RCC 7860 (cell line): ENCODE data around the gene HOXD12.

Experiments used
- DNase-seq: peaks from one replicate; pipeline ENCODE4 v3.0.0-alpha.2; 2015; ENCODE audit warnings: low spot score
- FAIRE-seq: peaks from 2 replicates; lab custom pipeline; 2012; peaks lifted over from hg19 to GRCh38; lab: Jason Lieb, UNC

The HOXD12 gene

DNA sequence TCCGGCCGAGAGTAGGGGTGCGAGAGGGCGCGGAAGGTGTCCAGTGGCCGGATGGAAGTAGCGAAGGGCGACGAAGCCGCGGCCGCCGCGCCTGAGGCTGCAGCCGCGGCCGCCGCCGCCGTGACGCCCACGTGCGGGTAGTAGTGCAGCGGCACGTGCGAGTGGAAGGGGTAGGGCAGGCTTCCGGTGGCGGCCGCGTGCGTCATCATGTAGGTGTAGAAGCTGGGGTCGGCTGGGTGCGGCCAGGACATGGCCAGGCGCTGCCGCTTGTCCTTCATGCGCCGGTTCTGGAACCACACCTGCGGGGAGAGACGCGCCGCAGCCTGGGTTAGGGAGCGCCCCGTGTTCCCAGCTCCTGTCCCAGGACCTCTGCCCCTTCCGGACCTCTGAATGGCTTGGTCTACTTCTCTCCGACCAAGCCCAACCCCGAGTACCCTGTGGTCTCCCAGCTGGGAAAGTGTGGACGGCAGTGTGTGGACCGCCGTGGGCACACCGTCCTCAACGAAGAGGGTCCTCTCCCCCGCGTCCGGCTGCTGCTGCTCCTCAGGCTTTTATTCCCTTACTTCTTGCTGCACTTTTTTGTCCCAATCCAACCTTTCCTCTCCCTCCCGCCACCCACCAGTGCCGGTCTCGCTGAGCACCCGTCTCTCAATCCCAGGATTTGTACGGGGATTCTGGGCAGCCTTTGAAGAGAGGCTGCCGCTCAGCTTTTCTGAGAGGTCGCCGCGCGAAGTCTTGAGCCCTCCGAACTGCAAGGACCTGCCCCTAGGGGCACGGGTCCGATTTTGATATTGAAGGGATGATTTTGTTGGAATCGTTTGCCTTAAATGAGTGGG, 18.8 kb upstream of the HOXD12 start:
- DNase-seq (no peak), FAIRE-seq (no peak)

- no peak for DNase-seq
- FAIRE-seq, result no peak
These were observed 18.2 kb upstream of the HOXD12 start for GRCh38 chr2:176081376-176081836.

GRCh38 chr2:176081837-176082524, 17.6 kb upstream of the HOXD12 start:
- FAIRE-seq, result no peak
- no peak for DNase-seq

DNA sequence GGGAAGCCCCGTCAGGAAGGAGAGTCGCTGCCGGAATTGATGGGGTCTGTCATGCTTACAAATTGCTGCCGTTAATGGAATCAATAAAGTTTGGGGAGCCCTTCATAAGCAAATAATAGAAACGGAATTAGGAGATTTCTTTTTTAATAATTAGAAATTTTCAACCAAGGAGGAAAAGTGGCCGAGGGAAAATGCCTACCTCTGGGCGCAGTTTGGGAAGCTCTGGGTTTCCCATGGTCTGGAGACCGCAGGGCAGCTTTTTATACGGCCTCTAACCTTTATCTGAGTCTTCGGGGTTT, 17.1 kb upstream of the HOXD12 start:
- DNase-seq (no peak), FAIRE-seq (no peak)

DNA sequence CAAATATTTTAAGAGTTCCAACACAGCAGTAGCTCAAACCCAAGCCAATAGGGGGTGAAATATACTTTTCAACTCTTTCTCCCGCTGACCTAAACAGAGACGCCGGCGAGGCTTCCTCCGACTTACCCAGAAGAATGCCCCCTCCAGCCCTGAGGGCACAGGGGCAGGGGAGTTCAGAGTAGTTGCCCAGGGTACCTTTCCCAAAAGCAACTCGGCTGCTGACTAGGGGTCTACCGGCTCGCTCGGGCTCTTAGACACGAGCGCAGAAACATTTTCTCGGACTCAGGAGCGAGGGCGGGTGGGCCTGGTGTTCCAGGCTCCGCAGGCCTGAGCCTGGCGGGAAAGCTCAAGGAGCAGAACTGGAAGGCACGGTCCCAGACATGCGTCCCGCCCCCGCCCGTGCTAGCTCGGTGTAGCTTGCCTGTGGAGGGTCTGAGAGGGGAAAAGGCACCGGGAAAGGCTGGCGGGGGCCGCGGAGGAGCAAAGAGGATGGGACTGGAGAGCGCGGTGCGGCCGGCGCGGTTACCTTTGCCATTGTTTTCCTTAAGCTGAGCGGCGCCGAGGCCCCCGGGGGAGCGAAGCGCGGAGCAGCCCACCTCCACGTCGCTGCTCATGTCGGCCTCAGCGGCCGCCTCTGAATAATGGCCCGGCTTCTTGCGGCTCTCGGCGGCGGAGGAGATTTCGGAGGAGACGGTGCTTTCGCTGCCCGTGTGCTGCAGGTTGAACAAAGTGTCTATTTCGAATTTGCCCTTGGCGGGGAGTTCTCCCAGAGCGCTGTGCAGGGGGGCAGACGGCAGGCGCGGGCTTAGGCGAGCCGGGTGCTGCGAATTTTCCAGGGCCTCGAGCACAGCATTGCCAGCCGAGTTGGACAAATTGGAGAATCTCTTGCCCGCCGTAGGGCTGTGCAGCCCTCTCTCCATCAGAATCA, 16.5 kb upstream of the HOXD12 start:
- no peak for FAIRE-seq
- no peak for DNase-seq

- DNase-seq, result no peak
- FAIRE-seq, result no peak
These were observed 15.8 kb upstream of the HOXD12 start, which contains the start of gene EVX2 for GRCh38 chr2:176083796-176084261. Gene EVX2, minus strand, starts transcription at chr2:176083962. Its CDS starts 186 bp downstream, at chr2:176083776.

DNA sequence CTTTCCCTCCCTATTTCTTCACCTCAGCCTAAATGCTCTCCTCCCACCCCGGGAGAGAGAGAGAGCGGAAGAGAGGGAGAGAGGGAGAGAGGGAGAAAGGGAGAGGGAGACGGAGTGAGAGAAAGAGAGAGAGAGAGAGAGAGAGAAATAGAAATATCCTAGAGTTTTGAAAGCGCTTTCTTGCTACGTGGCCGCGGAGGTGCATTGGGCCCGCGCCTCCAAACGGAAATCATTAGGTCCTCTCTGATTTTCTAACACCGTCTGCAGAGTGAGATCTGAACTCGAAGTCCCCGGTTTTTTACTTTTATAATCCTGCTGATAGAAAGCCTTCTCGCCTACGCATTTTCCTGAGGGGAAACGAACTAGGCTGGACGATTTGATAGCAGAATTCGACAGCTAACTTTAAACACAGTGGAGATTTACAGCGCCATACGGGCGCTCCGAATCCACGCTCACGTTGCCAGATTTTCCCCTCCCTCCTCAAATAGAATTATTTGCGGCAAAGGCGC, 14.9 kb upstream of the HOXD12 start:
- no peak for FAIRE-seq

GRCh38 chr2:176085120-176085788, 14.3 kb upstream of the HOXD12 start:
- DNase-seq, result no peak

More for the DNA sequence above, 14.9 kb upstream of the HOXD12 start:
- DNase-seq, result no peak

GRCh38 chr2:176085861-176086771, 13.5 kb upstream of the HOXD12 start:
- DNase-seq (no peak), FAIRE-seq (no peak)

More at GRCh38 chr2:176085120-176085788, 14.3 kb upstream of the HOXD12 start:
- FAIRE-seq, result no peak

DNA sequence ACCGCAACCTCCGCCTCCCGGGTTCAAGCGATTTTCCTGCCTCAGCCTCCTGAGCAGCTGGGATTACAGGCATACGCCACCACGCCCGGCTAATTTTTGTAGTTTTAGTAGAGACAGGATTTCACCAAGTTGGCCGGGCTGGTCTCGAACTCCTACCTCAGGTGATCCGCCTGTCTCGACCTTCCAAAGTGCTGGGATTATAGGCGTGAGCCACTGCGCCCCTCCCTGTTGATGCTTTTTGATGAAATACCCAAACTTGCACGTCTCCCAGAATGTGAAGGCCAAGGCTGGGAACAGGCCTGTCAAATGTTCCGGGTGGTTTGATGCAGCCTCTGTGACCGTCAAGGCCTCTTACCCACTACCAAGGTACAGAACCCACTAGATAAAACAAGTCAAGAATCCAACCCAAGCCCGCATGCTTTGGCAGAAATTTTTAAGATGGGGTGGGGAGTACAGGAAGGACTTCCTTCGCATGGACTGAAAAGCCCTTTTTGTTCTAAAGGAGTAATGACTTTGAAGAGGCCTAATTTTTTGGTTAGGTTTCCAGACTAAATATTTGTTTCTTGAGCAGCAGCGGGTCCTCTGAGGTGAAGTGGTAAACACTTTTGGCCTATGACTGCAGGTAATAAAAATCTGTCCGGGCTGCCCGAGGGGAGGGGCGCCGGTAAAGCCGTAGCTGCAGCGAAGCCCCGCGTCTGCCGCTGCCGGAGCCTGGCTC, 12.1 kb upstream of the HOXD12 start:
- no peak for FAIRE-seq
- no peak for DNase-seq

- DNase-seq (peak; percentile 20), FAIRE-seq (no peak)
These were observed 11.3 kb upstream of the HOXD12 start for GRCh38 chr2:176088048-176088936.

DNA sequence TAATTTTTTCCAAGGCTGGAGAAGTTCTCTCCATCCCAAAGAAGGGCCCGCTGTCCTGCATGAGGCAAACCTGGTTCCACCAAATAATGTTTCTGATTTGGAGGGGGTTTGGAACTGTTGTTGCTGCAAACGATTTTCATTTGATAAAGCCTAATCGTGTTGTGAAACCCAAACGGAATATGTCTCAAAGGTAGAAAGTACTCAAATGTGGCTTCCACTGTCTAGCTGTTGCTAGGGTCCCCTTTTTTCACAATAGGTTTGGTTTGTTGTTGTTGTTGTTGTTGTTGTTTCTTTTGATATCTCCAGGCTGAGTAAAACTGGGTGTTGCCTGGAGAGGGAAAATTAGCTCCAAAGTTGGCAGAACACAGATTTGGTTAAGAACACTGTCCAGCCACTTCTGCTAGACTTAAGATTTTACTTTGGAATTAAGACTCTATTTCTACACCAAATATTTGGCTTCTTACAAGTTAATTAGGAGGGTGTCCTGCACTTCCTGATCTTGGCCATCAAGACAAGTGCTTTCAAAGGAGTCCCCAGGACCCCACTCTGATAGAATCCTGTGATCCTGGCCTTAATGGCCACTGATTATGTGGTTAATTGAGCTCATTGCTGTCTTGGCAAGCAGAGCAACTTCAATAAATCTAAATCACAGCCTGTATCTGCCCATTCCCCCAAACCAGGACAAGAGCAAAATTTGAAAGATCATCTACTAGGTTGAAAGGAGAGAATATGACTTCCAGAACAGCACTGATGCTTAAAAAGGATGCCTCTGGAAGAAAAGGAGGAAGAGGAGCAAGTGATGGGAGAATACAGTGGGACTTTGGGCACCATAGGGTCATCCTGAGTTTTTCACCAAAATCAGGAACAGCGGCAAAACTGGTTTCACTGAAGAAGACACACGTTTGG, 10.4 kb upstream of the HOXD12 start:
- DNase-seq (no peak), FAIRE-seq (no peak)

- DNase-seq (no peak), FAIRE-seq (no peak)
These were observed 9.7 kb upstream of the HOXD12 start for GRCh38 chr2:176089843-176090395.

GRCh38 chr2:176090862-176091261, 8.7 kb upstream of the HOXD12 start:
- DNase-seq, result no peak
- FAIRE-seq, result no peak

- FAIRE-seq (no peak), DNase-seq (no peak)
These were observed 8.0 kb upstream of the HOXD12 start for GRCh38 chr2:176091329-176092258.
